HepG2 (cell line): ENCODE results near the gene LDAH. TPM values are rescaled to one million over a fixed set of nuclear protein-coding genes. Genes with fewer than 3 reads are reported as not detected.

Experiments
- AKNA ChIP-seq: sonication (generic); formaldehyde crosslinking; IDR thresholded peaks from 2 replicates; pipeline ENCODE4 v1.4.0; 2020; ENCODE audit warnings: missing genetic modification reagents, borderline replicate concordance
- CHCHD3 ChIP-seq: sonication (generic); formaldehyde crosslinking; IDR thresholded peaks from 2 replicates; pipeline ENCODE4 v1.8.0; 2022; ENCODE audit warnings: mild to moderate bottlenecking, missing genetic modification reagents, moderate library complexity
- HNF1A ChIP-seq, 2 experiments: sonication (generic) in 1 of 2; formaldehyde crosslinking in 1 of 2; IDR thresholded peaks; 2 replicates each; pipeline versions ENCODE4 v1.4.0 to v1.6.1; 2016 to 2020; ENCODE audit warnings: borderline replicate concordance in 1 of 2, low read depth in 1 of 2, mild to moderate bottlenecking in 1 of 2, missing genetic modification reagents in 1 of 2
- KLF16 ChIP-seq, 2 experiments: sonication (generic) in 1 of 2; formaldehyde crosslinking in 1 of 2; IDR thresholded peaks; 2 replicates each; pipeline versions ENCODE4 v1.6.1 to v1.8.0; 2016 to 2023; ENCODE audit warnings: missing genetic modification reagents in 2 of 2, missing compliant biosample characterization in 1 of 2
- PATZ1 ChIP-seq: sonication (generic); formaldehyde crosslinking; IDR thresholded peaks from 2 replicates; pipeline ENCODE4 v1.4.0; 2020; ENCODE audit warnings: missing genetic modification reagents
- SKI ChIP-seq: fragments of 450-650 bp; IDR thresholded peaks from one replicate; pipeline ENCODE4 v1.6.1; 2018; ENCODE audit warnings: mild to moderate bottlenecking; ENCODE audit not compliant: partially characterized antibody
- ZBED4 ChIP-seq: sonication (generic); formaldehyde crosslinking; IDR thresholded peaks from 2 replicates; pipeline ENCODE4 v1.4.0; 2020; ENCODE audit warnings: missing genetic modification reagents, borderline replicate concordance
- ZNF550 ChIP-seq: sonication (generic); formaldehyde crosslinking; IDR thresholded peaks from 2 replicates; pipeline ENCODE4 v1.4.0; 2020; ENCODE audit warnings: mild to moderate bottlenecking, missing genetic modification reagents, borderline replicate concordance
- ZNF614 ChIP-seq: IDR thresholded peaks from 2 replicates; pipeline ENCODE4 v1.6.1; 2018; ENCODE audit warnings: missing biosample characterization, missing genetic modification reagents, inconsistent platforms, borderline replicate concordance
- ZNF615 ChIP-seq: sonication (generic); formaldehyde crosslinking; IDR thresholded peaks from 2 replicates; pipeline ENCODE4 v1.5.0; 2020; ENCODE audit warnings: mild to moderate bottlenecking, missing genetic modification reagents, borderline replicate concordance
- polyA plus RNA-seq, 8 experiments: library from polyadenylated mRNA; depleted of rRNA in 3 of 8; stranded (reverse) in 7 of 8; unstranded in 1 of 8; fragments of >200 nt; fragmentation: Illumina TruSeq in 4 of 8; extraction: Trizol in 4 of 8; gene quantifications; 2 replicates each; pipeline versions ENCODE4 v1.2.1 to v1.2.3, GENCODE V29; 2011 to 2016; ENCODE audit warnings: low read depth in 4 of 8, missing spikeins in 1 of 8, mixed read lengths in 1 of 8; ENCODE audit not compliant: insufficient read depth in 1 of 8
- total RNA-seq, 5 experiments: library from RNA; depleted of rRNA; stranded (reverse); fragments of >200 nt; fragmentation: Illumina TruSeq; extraction: Trizol; gene quantifications; 2 replicates each; pipeline ENCODE4 v1.2.3, GENCODE V29; 2016; ENCODE audit warnings: low read depth in 1 of 5

Gene LDAH
- total and polyA plus RNA-seq, 2 of the 13 experiments (the other 11 are each of a cell fraction or from before 2014, with no cell fraction given), result 28.8 to 46.2 TPM

GRCh38 chr2:20642055-20642971 is 180.6 kb downstream of the LDAH start (continued):
- no peak for TF ChIP-seq AKNA (CRISPR knock-in tag)
- TF ChIP-seq ZNF615 (CRISPR knock-in tag), result no peak
- peak; percentile 88; the same call in 1 of the 2 replicates for TF ChIP-seq ZBED4
- TF ChIP-seq KLF16 (CRISPR knock-in tag; IDR thresholded peaks at IDR 0.05), result no peak; a peak in 1 of 4 replicates
- TF ChIP-seq PATZ1 (CRISPR knock-in tag), result peak; percentile 38; the same call in 1 of the 2 replicates
- TF ChIP-seq SKI, result no peak
- TF ChIP-seq ZNF550, result no peak
- TF ChIP-seq HNF1A (IDR thresholded peaks at IDR 0.05; ENCODE audit: low read depth), result no peak
- TF ChIP-seq HNF1A (CRISPR knock-in tag; IDR thresholded peaks at IDR 0.05; ENCODE audit: borderline replicate concordance), result no peak
- peak; percentile 50; the same call in 1 of the 2 replicates for TF ChIP-seq ZNF614 (CRISPR knock-in tag)
- TF ChIP-seq CHCHD3 (CRISPR knock-in tag), result no peak
